Measurements from ENCODE around the gene IFNE. TPM values are rescaled to one million over a fixed set of nuclear protein-coding genes. Genes with fewer than 3 reads are reported as not detected.

IFNE gene, protein sequence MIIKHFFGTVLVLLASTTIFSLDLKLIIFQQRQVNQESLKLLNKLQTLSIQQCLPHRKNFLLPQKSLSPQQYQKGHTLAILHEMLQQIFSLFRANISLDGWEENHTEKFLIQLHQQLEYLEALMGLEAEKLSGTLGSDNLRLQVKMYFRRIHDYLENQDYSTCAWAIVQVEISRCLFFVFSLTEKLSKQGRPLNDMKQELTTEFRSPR
- total RNA-seq (2021; ENCODE audit: unreplicated experiment), result 0.96 TPM
- 0.16 TPM in 1 of 2 replicates, not detected in the other for polyA plus RNA-seq (2012)
- Bru-seq, nascent RNA, result percentile 52 among the genes with signal in this experiment
- percentile 77 among the genes with signal in this experiment for BruChase-seq, experiment 1, labeled RNA remaining after a 6-hour chase
- BruChase-seq, experiment 2, labeled RNA remaining after a 2-hour chase, result percentile 69 among the genes with signal in this experiment
- long read RNA-seq, result 0 reads

- no peak within 1 kb of the TSS for H3K9ac ChIP-seq (ENCODE audit: low read length)
- DNase-seq (ENCODE audit: low read depth, low spot score), result no peak
- BruUV-seq (replicated peaks), result no TSS peak
- no peak within 1 kb of the TSS for H3K4me2 ChIP-seq (ENCODE audit: low read length)
- no peak for ATAC-seq
- H3K9me3 ChIP-seq (ENCODE audit: control insufficient read depth in 1 of 2, insufficient read depth in 1 of 2, low read depth in 1 of 2, low read length in 2 of 2), result no peaks in the 10 kb centered on the region
- no peak within 1 kb of the TSS for H3K4me3 ChIP-seq (replicated peaks in 1 of 2; ENCODE audit: low read depth in 1 of 2, low read length in 2 of 2)
- TF ChIP-seq ATF3 (IDR thresholded peaks at IDR 0.05) (no peak), TCF7L2 (IDR thresholded peaks at IDR 0.05; ENCODE audit: borderline replicate concordance, extremely low read depth, insufficient read depth, insufficient read length) (no peak), EGR1 (IDR thresholded peaks at IDR 0.05; ENCODE audit: low read depth) (no peak), ELF1 (IDR thresholded peaks at IDR 0.05; ENCODE audit: borderline replicate concordance, low read depth) (no peak), FOSL1 (IDR thresholded peaks at IDR 0.05; ENCODE audit: low read depth) (no peak), CBX3 (IDR thresholded peaks at IDR 0.05; ENCODE audit: low read depth) (no peak), RAD21 (IDR thresholded peaks at IDR 0.05; ENCODE audit: low read depth) (no peak), ZNF274 (IDR thresholded peaks at IDR 0.05; ENCODE audit: low read depth, low read length) (no peak), EZH2phosphoT487 (IDR thresholded peaks at IDR 0.05; ENCODE audit: borderline replicate concordance) (no peak), CEBPB (IDR thresholded peaks at IDR 0.05; ENCODE audit: low read depth) (no peak), CTCF (IDR thresholded peaks at IDR 0.05 in 2 of 3, conservative IDR thresholded peaks at IDR 0.05 in 1 of 3; ENCODE audit: borderline replicate concordance in 1 of 3, insufficient read depth in 1 of 3, low read depth in 2 of 3, low read length in 2 of 3) (no peak), SIN3A (IDR thresholded peaks at IDR 0.05; ENCODE audit: low read depth) (no peak), POLR2AphosphoS5 (IDR thresholded peaks at IDR 0.05; ENCODE audit: low read depth, low read length) (no peak), EZH2 (IDR thresholded peaks at IDR 0.05) (no peak), SRF (IDR thresholded peaks at IDR 0.05; ENCODE audit: low read depth) (no peak), REST (IDR thresholded peaks at IDR 0.05; ENCODE audit: low read depth) (no peak), JUND (IDR thresholded peaks at IDR 0.05) (no peak), SP1 (IDR thresholded peaks at IDR 0.05; ENCODE audit: low read depth) (no peak)
- TF ChIP-seq, protein P1, sequence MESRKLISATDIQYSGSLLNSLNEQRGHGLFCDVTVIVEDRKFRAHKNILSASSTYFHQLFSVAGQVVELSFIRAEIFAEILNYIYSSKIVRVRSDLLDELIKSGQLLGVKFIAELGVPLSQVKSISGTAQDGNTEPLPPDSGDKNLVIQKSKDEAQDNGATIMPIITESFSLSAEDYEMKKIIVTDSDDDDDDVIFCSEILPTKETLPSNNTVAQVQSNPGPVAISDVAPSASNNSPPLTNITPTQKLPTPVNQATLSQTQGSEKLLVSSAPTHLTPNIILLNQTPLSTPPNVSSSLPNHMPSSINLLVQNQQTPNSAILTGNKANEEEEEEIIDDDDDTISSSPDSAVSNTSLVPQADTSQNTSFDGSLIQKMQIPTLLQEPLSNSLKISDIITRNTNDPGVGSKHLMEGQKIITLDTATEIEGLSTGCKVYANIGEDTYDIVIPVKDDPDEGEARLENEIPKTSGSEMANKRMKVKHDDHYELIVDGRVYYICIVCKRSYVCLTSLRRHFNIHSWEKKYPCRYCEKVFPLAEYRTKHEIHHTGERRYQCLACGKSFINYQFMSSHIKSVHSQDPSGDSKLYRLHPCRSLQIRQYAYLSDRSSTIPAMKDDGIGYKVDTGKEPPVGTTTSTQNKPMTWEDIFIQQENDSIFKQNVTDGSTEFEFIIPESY (IDR thresholded peaks at IDR 0.05; ENCODE audit: extremely low read depth, insufficient replicate concordance, low read length), result no peak
- ChIA-PET RAD21 (ENCODE audit: low non-redundant PET in 1 of 2, low total read pairs in 2 of 2, uncharacterized antibody in 2 of 2, unreplicated experiment in 2 of 2) (no interaction called here), POLR2A (no interaction called here), CTCF (no interaction called here)
- no peaks in the 10 kb centered on the region for H3K79me2 ChIP-seq (ENCODE audit: insufficient read depth, low read length)
- no peaks in the 10 kb centered on the region for H3K9me2 ChIP-seq (ENCODE audit: insufficient read depth)
- intact Hi-C loops (cut with micrococcal nuclease), result no loop called here
- H3K4me1 ChIP-seq (ENCODE audit: control insufficient read depth in 1 of 2, insufficient read depth in 2 of 2, low read length in 2 of 2), result no peaks in the 10 kb centered on the region
- H3K27me3 ChIP-seq (ENCODE audit: insufficient read depth, low read length), result no peaks in the 10 kb centered on the region
- no peak within 1 kb of the TSS for H2AFZ ChIP-seq (ENCODE audit: low read depth, low read length, poor library complexity, severe bottlenecking)
- H4K20me1 ChIP-seq (ENCODE audit: insufficient read depth), result no peaks in the 10 kb centered on the region
- H3K36me3 ChIP-seq (ENCODE audit: control insufficient read depth in 1 of 2, insufficient read depth in 2 of 2, low read length in 2 of 2), result no peaks in the 10 kb centered on the region
- no peak within 1 kb of the TSS for H3K27ac ChIP-seq (ENCODE audit: low read depth, low read length)
Observed at GRCh38 chr9:21482213-21482612, at the start of gene IFNE. Gene IFNE, minus strand, starts transcription at chr9:21482313. Its CDS starts 619 bp downstream, at chr9:21481694.

Data from HCT116 (cell line).